Karpas-422 (cell line): ENCODE results near the gene C1orf232. TPM values are rescaled to one million over a fixed set of nuclear protein-coding genes. Genes with fewer than 3 reads are reported as not detected.

Source experiments
- DNase-seq: peaks from one replicate; pipeline ENCODE4 v3.0.0-alpha.2; 2015
- H2AFZ ChIP-seq: fragments of 200-600 bp; sonication (generic); 2 replicates; pipeline ENCODE4 v1.6.1; 2014; ENCODE audit warnings: antibody characterized with exemption, low read length, mixed read lengths
- H3K27ac ChIP-seq: fragments of 200-600 bp; sonication (generic); 2 replicates; pipeline ENCODE4 v1.5.1; 2014; ENCODE audit warnings: mild to moderate bottlenecking, low read length, moderate library complexity
- H3K27me3 ChIP-seq: fragments of 200-600 bp; sonication (generic); 2 replicates; pipeline ENCODE4 v1.6.1; 2014; ENCODE audit warnings: low read length, mixed read lengths
- H3K36me3 ChIP-seq: fragments of 200-600 bp; sonication (generic); 2 replicates; pipeline ENCODE4 v1.6.1; 2014; ENCODE audit warnings: low read length, mixed read lengths; ENCODE audit not compliant: insufficient read depth
- H3K4me1 ChIP-seq: fragments of 200-600 bp; sonication (generic); 2 replicates; pipeline ENCODE4 v1.6.1; 2014; ENCODE audit warnings: mild to moderate bottlenecking, low read length, mixed read lengths
- H3K4me2 ChIP-seq: fragments of 200-600 bp; sonication (generic); 2 replicates; pipeline ENCODE4 v1.6.1; 2014; ENCODE audit warnings: low read length, low read depth, mild to moderate bottlenecking; ENCODE audit not compliant: poor library complexity, severe bottlenecking
- H3K4me3 ChIP-seq: fragments of 200-600 bp; sonication (generic); 2 replicates; pipeline ENCODE4 v1.5.1; 2014; ENCODE audit warnings: mild to moderate bottlenecking, antibody characterized with exemption, low read length, mixed read lengths
- H3K79me2 ChIP-seq: fragments of 200-600 bp; sonication (generic); 2 replicates; pipeline ENCODE4 v1.6.1; 2014; ENCODE audit warnings: mild to moderate bottlenecking, low read length, mixed read lengths
- H3K9ac ChIP-seq: fragments of 200-600 bp; sonication (generic); 2 replicates; pipeline ENCODE4 v1.6.0; 2014; ENCODE audit warnings: low read length
- H3K9me2 ChIP-seq: fragments of 200-600 bp; sonication (generic), shearing (Covaris generic); replicated peaks from 2 replicates; pipeline ENCODE4 v1.6.0; 2014; ENCODE audit warnings: mild to moderate bottlenecking, low read length, moderate library complexity; ENCODE audit not compliant: insufficient read depth
- H3K9me3 ChIP-seq: fragments of 300-700, 200-600 bp; sonication (generic); 2 replicates; pipeline ENCODE4 v1.6.1; 2014; ENCODE audit warnings: low read length, mixed read lengths
- H4K20me1 ChIP-seq: fragments of 200-600 bp; sonication (generic); 2 replicates; pipeline ENCODE4 v1.6.1; 2014; ENCODE audit warnings: mild to moderate bottlenecking, antibody characterized with exemption, low read length, low read depth; ENCODE audit not compliant: insufficient read depth
- total RNA-seq: library from RNA; depleted of rRNA; stranded (reverse); fragments of >200 nt; shearing (Covaris generic); gene quantifications from 2 replicates; pipeline ENCODE4 v1.2.3, GENCODE V29; 2014; ENCODE audit warnings: low replicate concordance

The C1orf232 gene
- total RNA-seq, 1 experiment from 2014 or later: not detected

GRCh38 chr1:26126321-26127084 is 42.3 kb downstream of the C1orf232 start:
- H3K79me2 ChIP-seq: no peaks in the 10 kb centered on the region
- no peaks in the 10 kb centered on the region for H3K27me3 ChIP-seq
- peaks cover 13% of the 10 kb centered on the region for H3K4me1 ChIP-seq
- H3K9me3 ChIP-seq: no peaks in the 10 kb centered on the region
- no peak overlapping the region for H3K27ac ChIP-seq
- peak; percentile 61 for DNase-seq
- H3K4me2 ChIP-seq: no peak overlapping the region
- H3K9ac ChIP-seq: no peak overlapping the region
- peaks cover 10% of the 10 kb centered on the region; the same call in 1 of the 2 replicates for H4K20me1 ChIP-seq
- H3K36me3 ChIP-seq: peaks cover 9% of the 10 kb centered on the region
- H3K9me2 ChIP-seq: no peaks in the 10 kb centered on the region
- H3K4me3 ChIP-seq: no peak overlapping the region
- no peak overlapping the region for H2AFZ ChIP-seq

GRCh38 chr1:26125946-26126320 is 42.8 kb downstream of the C1orf232 start:
- Histone ChIP-seq H3K9me3 (no peaks in the 10 kb centered on the region), H3K79me2 (no peaks in the 10 kb centered on the region), H3K4me3 (no peak overlapping the region)

GRCh38 chr1:26125382-26125781 is 43.4 kb downstream of the C1orf232 start:
- H3K36me3 ChIP-seq: peaks cover 9% of the 10 kb centered on the region
- peaks cover 13% of the 10 kb centered on the region for H3K4me1 ChIP-seq
- H4K20me1 ChIP-seq: peaks cover 10% of the 10 kb centered on the region; the same call in 1 of the 2 replicates
- H3K27ac ChIP-seq: no peak overlapping the region
- no peaks in the 10 kb centered on the region for H3K9me2 ChIP-seq
- H3K79me2 ChIP-seq: no peaks in the 10 kb centered on the region
- no peak for DNase-seq
- H3K27me3 ChIP-seq: no peaks in the 10 kb centered on the region
- no peak overlapping the region for H3K4me3 ChIP-seq
- no peak overlapping the region for H2AFZ ChIP-seq
- H3K4me2 ChIP-seq: no peak overlapping the region
- no peaks in the 10 kb centered on the region for H3K9me3 ChIP-seq
- H3K9ac ChIP-seq: no peak overlapping the region

More at GRCh38 chr1:26125946-26126320, 42.8 kb downstream of the C1orf232 start:
- H2AFZ ChIP-seq: no peak overlapping the region
- no peaks in the 10 kb centered on the region for H3K9me2 ChIP-seq
- no peaks in the 10 kb centered on the region for H3K27me3 ChIP-seq
- no peak overlapping the region for H3K27ac ChIP-seq
- no peak overlapping the region for H3K9ac ChIP-seq
- no peak overlapping the region for H3K4me2 ChIP-seq
- H4K20me1 ChIP-seq: peaks cover 10% of the 10 kb centered on the region; the same call in 1 of the 2 replicates
- no peak for DNase-seq
- peaks cover 9% of the 10 kb centered on the region for H3K36me3 ChIP-seq
- peaks cover 13% of the 10 kb centered on the region for H3K4me1 ChIP-seq

GRCh38 chr1:26124418-26125331 is 44.1 kb downstream of the C1orf232 start:
- Histone ChIP-seq H3K4me3 (no peak overlapping the region), H3K9me3 (no peaks in the 10 kb centered on the region), H3K9ac (no peak overlapping the region), H3K36me3 (peaks cover 9% of the 10 kb centered on the region), H3K4me2 (no peak overlapping the region), H3K27me3 (no peaks in the 10 kb centered on the region), H3K27ac (no peak overlapping the region), H3K9me2 (no peaks in the 10 kb centered on the region), H3K4me1 (peaks cover 13% of the 10 kb centered on the region), H4K20me1 (peaks cover 10% of the 10 kb centered on the region; the same call in 1 of the 2 replicates), H3K79me2 (no peaks in the 10 kb centered on the region), H2AFZ (no peak overlapping the region)
- no peak for DNase-seq

GRCh38 chr1:26122988-26123973 is 45.5 kb downstream of the C1orf232 start:
- H3K4me3 ChIP-seq: no peak overlapping the region
- DNase-seq: no peak
- no peak overlapping the region for H3K9ac ChIP-seq

GRCh38 chr1:26121854-26122773 is 46.6 kb downstream of the C1orf232 start:
- Histone ChIP-seq H3K36me3 (peaks cover 9% of the 10 kb centered on the region), H3K27ac (no peak overlapping the region), H3K4me3 (no peak overlapping the region), H4K20me1 (peaks cover 10% of the 10 kb centered on the region; the same call in 1 of the 2 replicates), H3K79me2 (no peaks in the 10 kb centered on the region), H3K4me1 (peaks cover 13% of the 10 kb centered on the region), H3K27me3 (no peaks in the 10 kb centered on the region), H2AFZ (no peak overlapping the region), H3K9me2 (no peaks in the 10 kb centered on the region), H3K9me3 (no peaks in the 10 kb centered on the region), H3K9ac (no peak overlapping the region), H3K4me2 (no peak overlapping the region)
- DNase-seq: no peak

More at GRCh38 chr1:26122988-26123973, 45.5 kb downstream of the C1orf232 start:
- Histone ChIP-seq H3K9me3 (no peaks in the 10 kb centered on the region), H3K4me1 (peaks cover 13% of the 10 kb centered on the region), H3K36me3 (peaks cover 9% of the 10 kb centered on the region), H3K27me3 (no peaks in the 10 kb centered on the region), H2AFZ (no peak overlapping the region), H3K9me2 (no peaks in the 10 kb centered on the region), H4K20me1 (peaks cover 10% of the 10 kb centered on the region; the same call in 1 of the 2 replicates), H3K79me2 (no peaks in the 10 kb centered on the region), H3K4me2 (no peak overlapping the region), H3K27ac (no peak overlapping the region)
